Measurements from ENCODE around the gene SASH3. TPM values are rescaled to one million over a fixed set of nuclear protein-coding genes. Genes with fewer than 3 reads are reported as not detected.

Gene SASH3
- total RNA-seq, 1 experiment from 2014 or later = 0.42 TPM

DNA sequence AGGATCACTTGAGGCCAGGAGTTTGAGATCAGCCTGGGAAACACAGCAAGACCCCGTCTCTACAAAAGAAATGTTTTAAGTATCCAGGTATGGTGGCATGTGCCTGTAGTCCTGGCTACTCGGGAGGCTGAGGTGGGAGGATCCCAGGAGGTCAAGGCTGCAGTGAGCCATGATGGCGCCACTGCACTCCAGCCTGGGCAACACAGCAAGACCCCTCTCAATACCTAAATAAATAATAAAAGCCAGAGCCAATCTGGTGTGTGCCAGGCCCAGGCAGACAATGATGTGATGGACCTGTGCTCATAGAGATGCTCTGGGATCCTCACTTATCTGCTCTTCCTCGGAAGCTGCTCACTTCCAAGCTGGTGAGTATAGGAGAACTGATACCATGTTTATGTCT lies 18.2 kb upstream of the SASH3 start (continued):
- TF ChIP-seq CEBPB (IDR thresholded peaks at IDR 0.05; ENCODE audit: low read depth) (no peak), SRF (IDR thresholded peaks at IDR 0.05; ENCODE audit: low read depth) (no peak)

DNA sequence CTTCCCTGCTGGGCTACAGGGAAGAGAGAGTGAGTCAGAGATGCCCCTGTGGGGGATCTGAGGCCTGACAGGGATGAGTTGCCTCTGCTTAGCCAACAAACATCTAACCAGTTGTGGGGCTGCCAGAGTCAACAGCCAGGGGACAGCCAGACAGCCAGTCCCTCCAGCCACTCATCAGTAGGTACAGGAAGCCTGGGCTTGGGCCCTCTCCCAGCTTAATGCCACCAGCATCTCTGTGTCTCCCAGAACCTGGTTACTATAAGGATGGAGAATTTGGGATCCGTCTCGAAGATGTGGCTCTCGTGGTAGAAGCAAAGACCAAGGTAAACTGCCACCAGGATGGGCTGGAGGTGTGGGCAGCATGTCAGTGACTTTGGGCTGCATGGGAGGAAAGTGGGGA lies 17.3 kb upstream of the SASH3 start:
- POLR2A ChIA-PET = no interaction called here
- DNase-seq (ENCODE audit: low read depth, low spot score) = no peak
- Histone ChIP-seq H3K9me3 (ENCODE audit: control insufficient read depth in 1 of 2, insufficient read depth in 1 of 2, low read depth in 1 of 2, low read length in 2 of 2) (no peaks in the 10 kb centered on the region), H3K79me2 (ENCODE audit: insufficient read depth, low read length) (no peaks in the 10 kb centered on the region), H3K27me3 (ENCODE audit: insufficient read depth, low read length) (no peaks in the 10 kb centered on the region), H3K4me1 (ENCODE audit: control insufficient read depth in 1 of 2, insufficient read depth in 2 of 2, low read length in 2 of 2) (peaks cover 0 to 5% of the 10 kb centered on the region in 2 experiments; a peak in 1 of 4 replicates), H3K9me2 (ENCODE audit: insufficient read depth) (no peaks in the 10 kb centered on the region), H4K20me1 (ENCODE audit: insufficient read depth) (no peaks in the 10 kb centered on the region), H3K36me3 (ENCODE audit: control insufficient read depth in 1 of 2, insufficient read depth in 2 of 2, low read length in 2 of 2) (no peaks in the 10 kb centered on the region), H3K4me2 (ENCODE audit: low read length) (no peak overlapping the region), H3K4me3 (replicated peaks in 1 of 2; ENCODE audit: low read depth in 1 of 2, low read length in 2 of 2) (no peak overlapping the region), H2AFZ (ENCODE audit: low read depth, low read length, poor library complexity, severe bottlenecking) (no peak overlapping the region), H3K9ac (ENCODE audit: low read length) (no peak overlapping the region), H3K27ac (ENCODE audit: low read depth, low read length) (no peak overlapping the region)
- no peak for ATAC-seq
- RAD21 ChIA-PET (ENCODE audit: low non-redundant PET in 1 of 2, low total read pairs in 2 of 2, uncharacterized antibody in 2 of 2, unreplicated experiment in 2 of 2) = no interaction called here
- intact Hi-C loops (cut with micrococcal nuclease) = no loop called here
- BruUV-seq (replicated peaks) = no TSS peak
- TF ChIP-seq EGR1 (IDR thresholded peaks at IDR 0.05; ENCODE audit: low read depth) (no peak), POLR2A (IDR thresholded peaks at IDR 0.05; ENCODE audit: borderline replicate concordance, extremely low read depth, insufficient read depth, insufficient read length) (no peak), SIN3A (IDR thresholded peaks at IDR 0.05; ENCODE audit: low read depth) (no peak), TCF7L2 (IDR thresholded peaks at IDR 0.05; ENCODE audit: borderline replicate concordance, extremely low read depth, insufficient read depth, insufficient read length) (no peak), FOSL1 (IDR thresholded peaks at IDR 0.05; ENCODE audit: low read depth) (no peak), SP1 (IDR thresholded peaks at IDR 0.05; ENCODE audit: low read depth) (no peak)
- TF ChIP-seq, protein P1, sequence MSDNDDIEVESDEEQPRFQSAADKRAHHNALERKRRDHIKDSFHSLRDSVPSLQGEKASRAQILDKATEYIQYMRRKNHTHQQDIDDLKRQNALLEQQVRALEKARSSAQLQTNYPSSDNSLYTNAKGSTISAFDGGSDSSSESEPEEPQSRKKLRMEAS (IDR thresholded peaks at IDR 0.05) = no peak
- TF ChIP-seq, protein P2, sequence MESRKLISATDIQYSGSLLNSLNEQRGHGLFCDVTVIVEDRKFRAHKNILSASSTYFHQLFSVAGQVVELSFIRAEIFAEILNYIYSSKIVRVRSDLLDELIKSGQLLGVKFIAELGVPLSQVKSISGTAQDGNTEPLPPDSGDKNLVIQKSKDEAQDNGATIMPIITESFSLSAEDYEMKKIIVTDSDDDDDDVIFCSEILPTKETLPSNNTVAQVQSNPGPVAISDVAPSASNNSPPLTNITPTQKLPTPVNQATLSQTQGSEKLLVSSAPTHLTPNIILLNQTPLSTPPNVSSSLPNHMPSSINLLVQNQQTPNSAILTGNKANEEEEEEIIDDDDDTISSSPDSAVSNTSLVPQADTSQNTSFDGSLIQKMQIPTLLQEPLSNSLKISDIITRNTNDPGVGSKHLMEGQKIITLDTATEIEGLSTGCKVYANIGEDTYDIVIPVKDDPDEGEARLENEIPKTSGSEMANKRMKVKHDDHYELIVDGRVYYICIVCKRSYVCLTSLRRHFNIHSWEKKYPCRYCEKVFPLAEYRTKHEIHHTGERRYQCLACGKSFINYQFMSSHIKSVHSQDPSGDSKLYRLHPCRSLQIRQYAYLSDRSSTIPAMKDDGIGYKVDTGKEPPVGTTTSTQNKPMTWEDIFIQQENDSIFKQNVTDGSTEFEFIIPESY (IDR thresholded peaks at IDR 0.05; ENCODE audit: extremely low read depth, insufficient replicate concordance, low read length) = no peak
- CTCF ChIA-PET = no interaction called here

Measured in HCT116 (cell line).